Measurements from ENCODE around the gene SNURF.
"Not testable (repeated sequence)": the region's sequence is repeated elsewhere in the genome, so short reads cannot be mapped to it uniquely, and the experiment has no call there.

SNURF gene

GRCh38 chr15:24971772-24972171, 17.0 kb downstream of the SNURF start:
- no peak for DNase-seq

DNA sequence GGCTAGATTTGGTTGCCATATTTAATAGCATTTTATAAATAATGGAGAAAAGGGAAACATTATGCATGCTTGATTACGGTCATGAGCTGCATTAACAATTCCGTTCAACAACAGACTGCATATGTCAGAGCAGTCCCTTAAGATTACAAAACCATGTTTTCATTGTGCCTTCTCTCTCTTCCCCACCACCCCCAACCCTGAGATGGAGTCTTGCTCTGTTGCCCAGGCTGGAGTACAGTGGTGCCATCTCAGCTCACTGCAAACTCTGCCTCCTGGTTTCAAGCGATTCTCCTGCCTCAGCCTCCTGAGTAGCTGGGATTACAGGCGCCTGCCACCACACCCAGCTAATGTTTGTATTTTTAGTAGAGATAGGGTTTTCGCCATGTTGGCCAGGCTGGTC, 17.9 kb downstream of the SNURF start:
- DNase-seq: not testable (repeated sequence)

GRCh38 chr15:24976932-24977331, 22.1 kb downstream of the SNURF start:
- DNase-seq: no peak

GRCh38 chr15:24977686-24978085, 22.9 kb downstream of the SNURF start:
- no peak for DNase-seq

GRCh38 chr15:24985224-24985623, 30.4 kb downstream of the SNURF start:
- DNase-seq: no peak

DNA sequence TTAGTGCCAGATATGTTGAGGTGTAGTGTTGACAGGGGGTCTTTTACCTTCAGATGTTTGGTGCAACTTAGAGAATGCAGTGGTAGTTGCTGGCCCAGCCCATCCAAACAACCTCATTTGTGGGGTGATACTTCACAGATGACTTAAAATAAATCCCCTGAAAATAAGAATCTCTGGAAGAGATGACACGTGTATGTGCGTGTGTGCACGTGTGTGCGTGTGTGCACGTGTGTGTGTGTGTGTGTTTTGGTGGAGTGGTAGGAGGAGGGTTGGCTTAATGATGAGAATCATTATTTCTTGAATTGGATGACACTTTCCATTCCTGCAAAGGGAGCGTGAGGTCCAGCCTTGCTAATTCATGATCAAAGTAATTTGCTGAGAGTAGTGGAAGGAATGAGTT, 31.9 kb downstream of the SNURF start:
- DNase-seq: no peak
